Left lung (tissue), 10 donors: ENCODE measurements around the gene CTNNBIP1. TPM values are rescaled to one million over a fixed set of nuclear protein-coding genes. Genes with fewer than 3 reads are reported as not detected.

Experiments
- ATAC-seq: fragments of 200-7000 bp; cut with Tn5 transposase; one replicate; pipeline ENCODE4 v1.9.1; 2020; ENCODE audit warnings: moderate library complexity
- DNase-seq, 4 donors: peaks; one replicate each; pipeline ENCODE4 v3.0.0-alpha.2; 2013 to 2020
- H3K27ac ChIP-seq, 2 donors: fragments of 200-600 bp; sonication (generic) in 1 of 2; one replicate each; pipeline versions ENCODE4 v1.5.0 to v1.8.0; 2020 to 2021
- H3K27me3 ChIP-seq, 2 donors: fragments of 200-600 bp; sonication (generic) in 1 of 2; one replicate each; pipeline versions ENCODE4 v1.5.0 to v1.8.0; 2020 to 2021
- H3K36me3 ChIP-seq, 2 donors: fragments of 200-600 bp; sonication (generic) in 1 of 2; one replicate each; pipeline versions ENCODE4 v1.5.0 to v1.8.0; 2020 to 2021
- H3K4me1 ChIP-seq, 2 donors: fragments of 200-600 bp; one replicate each; pipeline ENCODE4 v1.8.0; 2021
- H3K4me3 ChIP-seq, 2 donors: fragments of 200-600 bp; sonication (generic) in 1 of 2; one replicate each; pipeline versions ENCODE4 v1.5.0 to v1.8.0; 2020 to 2021; ENCODE audit warnings: mild to moderate bottlenecking in 1 of 2
- H3K9me3 ChIP-seq, 2 donors: fragments of 200-600 bp; sonication (generic) in 1 of 2; one replicate each; pipeline versions ENCODE4 v1.5.0 to v1.8.0; 2020 to 2021
- CTCF ChIP-seq, 2 donors: fragments of 200-600 bp; sonication (generic) in 1 of 2; IDR thresholded peaks; one replicate each; pipeline versions ENCODE4 v1.5.0 to v1.8.0; 2021; ENCODE audit warnings: antibody characterized with exemption in 2 of 2
- intact Hi-C, 2 donors: fragments of 100-400 bp; cut with DNase I; formaldehyde crosslinking; loops; one replicate each; pipeline versions ENCODE4 v1.11.2 to v1.14.2; 2022
- polyA plus RNA-seq, 6 donors: library from polyadenylated mRNA; unstranded; fragments of 120-200 nt; gene quantifications; one replicate each; pipeline ENCODE4 v1.2.1, GENCODE V29; 2013; ENCODE audit not compliant: insufficient read length in 6 of 6
- total RNA-seq, 2 donors: library from RNA; stranded (reverse); fragmentation: NEBNext Ultra II Directional; extraction: Animal tissue kit (Norgen Biotek cat#: 25700); gene quantifications; one replicate each; pipeline ENCODE4 v1.2.1, GENCODE V29; 2021
- donor health status: DM: no; HTN: yes; CAD: no.
- donor health status: DM: no; HTN: no; CAD: no.

Gene CTNNBIP1
- total and polyA plus RNA-seq, 8 donors: 30.2 to 57.1 (median 48.0) TPM

- peaks cover 0 to 14% of the 10 kb centered on the region in 2 donors for H3K27me3 ChIP-seq
- TF ChIP-seq CTCF (IDR thresholded peaks at IDR 0.05): no peak
- no peaks in the 10 kb centered on the region for H3K36me3 ChIP-seq
- H3K4me3 ChIP-seq: peak overlapping the region in 1 of 2 donors; percentile 77
- peak overlapping the region; percentile 26 to 39 for H3K27ac ChIP-seq
- ATAC-seq: peak; percentile 79
- H3K4me1 ChIP-seq: peaks cover 18 to 40% of the 10 kb centered on the region in 2 donors
- DNase-seq: peak in 1 of 4 donors; percentile 79
- intact Hi-C loops: no loop called here
- H3K9me3 ChIP-seq: no peaks in the 10 kb centered on the region
Measured at GRCh38 chr1:9825093-9826074, 84.7 kb downstream of the CTNNBIP1 start.

- Histone ChIP-seq H3K27ac (peak overlapping the region; percentile 34 to 73), H3K27me3 (peaks cover 0 to 14% of the 10 kb centered on the region in 2 donors), H3K9me3 (no peaks in the 10 kb centered on the region), H3K4me3 (peak overlapping the region in 1 of 2 donors; percentile 77), H3K4me1 (peaks cover 18 to 40% of the 10 kb centered on the region in 2 donors), H3K36me3 (no peaks in the 10 kb centered on the region)
- DNase-seq (no peak), ATAC-seq (no peak)
- intact Hi-C loops: no loop called here
- TF ChIP-seq CTCF (IDR thresholded peaks at IDR 0.05): no peak
Measured at GRCh38 chr1:9824702-9825089, 85.4 kb downstream of the CTNNBIP1 start.

- peak within 1 kb of the TSS; percentile 58 to 75 for H3K27ac ChIP-seq
- H3K36me3 ChIP-seq: no peaks in the 10 kb centered on the region
- peaks cover 18 to 40% of the 10 kb centered on the region in 2 donors for H3K4me1 ChIP-seq
- H3K9me3 ChIP-seq: no peaks in the 10 kb centered on the region
- no peak for TF ChIP-seq CTCF (IDR thresholded peaks at IDR 0.05)
- peaks cover 0 to 14% of the 10 kb centered on the region in 2 donors for H3K27me3 ChIP-seq
- peak; percentile 84 to 94 (median 90) for DNase-seq
- peak; percentile 76 for ATAC-seq
- intact Hi-C loops: no loop called here
- peak within 1 kb of the TSS; percentile 77 for H3K4me3 ChIP-seq
Measured at GRCh38 chr1:9823943-9824701, 85.9 kb downstream of the CTNNBIP1 start, which contains the start of gene CLSTN1. TSS of gene CLSTN1 (minus strand) at chr1:9823965. CDS start at chr1:9823733, 232 bp downstream.

- no peaks in the 10 kb centered on the region for H3K9me3 ChIP-seq
- ATAC-seq (peak; percentile 3), DNase-seq (no peak)
- H3K27me3 ChIP-seq: peaks cover 0 to 14% of the 10 kb centered on the region in 2 donors
- no peak for TF ChIP-seq CTCF (IDR thresholded peaks at IDR 0.05)
- peaks cover 18 to 40% of the 10 kb centered on the region in 2 donors for H3K4me1 ChIP-seq
- no peaks in the 10 kb centered on the region for H3K36me3 ChIP-seq
- H3K27ac ChIP-seq: peak overlapping the region; percentile 58 to 75
- peak overlapping the region; percentile 77 for H3K4me3 ChIP-seq
- intact Hi-C loops: no loop called here
Measured at GRCh38 chr1:9823693-9823942, 86.5 kb downstream of the CTNNBIP1 start.
